K562 treated with DMSO at 1 percent for 48 hours (cell line): Measurements from ENCODE around the gene DNAJC10. TPM values are rescaled to one million over a fixed set of nuclear protein-coding genes. Genes with fewer than 3 reads are reported as not detected.

Source experiments
- total RNA-seq: library from RNA; unstranded; fragments of 300-600 nt; gene quantifications from 2 replicates; pipeline ENCODE4 v1.2.3, GENCODE V29; 2022; ENCODE audit warnings: low replicate concordance; ENCODE audit errors: extremely low read depth

The DNAJC10 gene
- not detected in 2 replicates for total RNA-seq

GRCh38 chr2:182715892-182716649 is at the start of gene DNAJC10:
DNAJC10 (plus strand) TSS chr2:182716257; CDS start chr2:182718087, 1,830 bp downstream.

Other genes starting within 250 kb of the DNAJC10 start
- gene FRZB, start 150.4 kb downstream of the DNAJC10 start, total RNA-seq, result not detected in 2 replicates